ENCODE results near the gene BTBD10. TPM values are rescaled to one million over a fixed set of nuclear protein-coding genes. Genes with fewer than 3 reads are reported as not detected.

BTBD10 gene
- total RNA-seq, 1 donor from 2014 or later = 26.4 TPM

DNA sequence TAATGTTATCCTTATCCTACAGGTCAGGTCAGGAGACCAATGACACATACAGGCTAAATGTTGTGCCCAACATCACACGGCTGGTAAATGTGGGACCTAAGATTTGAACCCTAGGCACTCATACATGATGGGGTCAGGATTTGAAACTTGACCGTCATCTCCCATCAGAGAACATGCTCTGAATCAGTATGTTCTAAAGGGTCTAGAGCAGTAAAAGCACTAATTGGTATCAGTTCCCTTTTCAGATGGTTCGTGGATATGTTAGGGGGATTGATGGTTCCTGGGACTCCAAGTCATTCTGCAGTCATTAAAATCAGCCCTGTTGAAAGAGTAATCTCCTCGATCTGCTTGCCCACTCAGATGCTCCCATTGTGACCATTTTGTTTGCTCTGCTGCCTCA, 120.0 kb downstream of the BTBD10 start:
- peaks cover 41% of the 10 kb centered on the region for H3K4me1 ChIP-seq
- no peaks in the 10 kb centered on the region for H3K36me3 ChIP-seq
- H3K4me3 ChIP-seq = no peak overlapping the region
- DNase-seq = no peak
- TF ChIP-seq, protein P1, sequence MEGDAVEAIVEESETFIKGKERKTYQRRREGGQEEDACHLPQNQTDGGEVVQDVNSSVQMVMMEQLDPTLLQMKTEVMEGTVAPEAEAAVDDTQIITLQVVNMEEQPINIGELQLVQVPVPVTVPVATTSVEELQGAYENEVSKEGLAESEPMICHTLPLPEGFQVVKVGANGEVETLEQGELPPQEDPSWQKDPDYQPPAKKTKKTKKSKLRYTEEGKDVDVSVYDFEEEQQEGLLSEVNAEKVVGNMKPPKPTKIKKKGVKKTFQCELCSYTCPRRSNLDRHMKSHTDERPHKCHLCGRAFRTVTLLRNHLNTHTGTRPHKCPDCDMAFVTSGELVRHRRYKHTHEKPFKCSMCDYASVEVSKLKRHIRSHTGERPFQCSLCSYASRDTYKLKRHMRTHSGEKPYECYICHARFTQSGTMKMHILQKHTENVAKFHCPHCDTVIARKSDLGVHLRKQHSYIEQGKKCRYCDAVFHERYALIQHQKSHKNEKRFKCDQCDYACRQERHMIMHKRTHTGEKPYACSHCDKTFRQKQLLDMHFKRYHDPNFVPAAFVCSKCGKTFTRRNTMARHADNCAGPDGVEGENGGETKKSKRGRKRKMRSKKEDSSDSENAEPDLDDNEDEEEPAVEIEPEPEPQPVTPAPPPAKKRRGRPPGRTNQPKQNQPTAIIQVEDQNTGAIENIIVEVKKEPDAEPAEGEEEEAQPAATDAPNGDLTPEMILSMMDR (IDR thresholded peaks at IDR 0.05; ENCODE audit: borderline replicate concordance) = no peak
- no peaks in the 10 kb centered on the region for H3K27me3 ChIP-seq (ENCODE audit: low read depth)
- intact Hi-C loops (cut with micrococcal nuclease) = no loop called here
- no peak overlapping the region for H3K27ac ChIP-seq (replicated peaks)
- no peaks in the 10 kb centered on the region for H3K9me3 ChIP-seq (replicated peaks)

DNA sequence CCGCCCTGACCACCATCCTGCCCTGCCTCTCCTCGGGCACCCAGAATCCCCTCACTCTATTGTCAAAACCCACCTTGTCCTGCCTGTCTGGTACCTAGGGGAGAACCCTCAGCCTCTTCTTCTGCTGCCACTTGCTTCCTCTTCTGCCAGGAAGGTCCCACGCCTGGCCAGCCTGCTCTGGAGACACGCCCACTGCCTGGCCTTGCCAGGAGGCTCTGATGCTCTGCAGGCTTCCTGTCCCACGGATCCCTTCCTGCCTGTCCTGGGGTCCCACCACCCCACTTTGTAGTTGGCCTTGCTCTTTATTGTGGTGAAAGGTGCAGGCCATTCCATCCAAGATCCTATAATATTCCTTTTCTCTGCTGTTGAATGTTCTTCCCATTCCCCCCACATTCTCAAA, 122.0 kb downstream of the BTBD10 start:
- TF ChIP-seq, protein P1 (IDR thresholded peaks at IDR 0.05; ENCODE audit: borderline replicate concordance) = no peak
- DNase-seq = no peak

GRCh38 chr11:13339195-13340153, 123.5 kb downstream of the BTBD10 start:
- no peak for DNase-seq
- Histone ChIP-seq H3K9me3 (replicated peaks) (no peaks in the 10 kb centered on the region), H3K36me3 (no peaks in the 10 kb centered on the region), H3K27ac (replicated peaks) (peak overlapping the region; percentile 38), H3K4me3 (no peak overlapping the region), H3K4me1 (peaks cover 64% of the 10 kb centered on the region), H3K27me3 (ENCODE audit: low read depth) (no peaks in the 10 kb centered on the region)
- intact Hi-C loops (cut with micrococcal nuclease) = no loop called here
- TF ChIP-seq, protein P1 (IDR thresholded peaks at IDR 0.05; ENCODE audit: borderline replicate concordance) = no peak

More for the DNA sequence above, 122.0 kb downstream of the BTBD10 start:
- Histone ChIP-seq H3K27ac (replicated peaks) (no peak overlapping the region), H3K36me3 (no peaks in the 10 kb centered on the region), H3K9me3 (replicated peaks) (no peaks in the 10 kb centered on the region), H3K4me3 (no peak overlapping the region), H3K27me3 (ENCODE audit: low read depth) (no peaks in the 10 kb centered on the region), H3K4me1 (peaks cover 52% of the 10 kb centered on the region)
- intact Hi-C loops (cut with micrococcal nuclease) = no loop called here

DNA sequence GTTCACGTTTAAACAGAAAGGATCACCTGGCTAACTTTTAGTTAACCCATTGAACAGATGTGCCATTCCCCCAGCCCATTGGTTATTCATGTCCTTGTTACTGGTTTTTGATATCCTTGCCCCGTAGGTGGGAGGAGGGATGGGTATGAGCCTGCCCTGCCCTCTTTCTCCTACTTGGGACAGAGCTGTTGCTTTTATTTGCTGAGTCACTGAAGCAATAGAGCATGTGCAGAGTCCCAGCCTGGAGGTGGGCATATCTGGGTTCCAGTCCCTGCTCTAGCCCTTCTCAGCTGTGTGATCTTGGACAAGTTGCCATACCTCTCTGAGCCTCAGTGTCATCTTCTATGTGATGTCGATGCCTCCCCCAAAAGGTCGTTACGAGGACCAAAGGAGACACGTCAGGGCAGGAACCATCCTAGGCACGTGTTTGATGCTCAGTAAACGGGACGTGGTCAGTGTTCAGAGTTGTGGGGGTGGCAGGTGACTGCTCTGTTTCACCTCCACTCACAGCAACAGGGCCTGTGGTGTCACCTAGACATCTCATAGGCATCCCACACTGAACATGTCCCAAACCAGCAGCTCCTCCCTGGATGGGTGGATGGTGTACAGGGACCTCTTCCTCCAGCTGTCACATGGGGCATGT, 124.5 kb downstream of the BTBD10 start:
- TF ChIP-seq, protein P1 (IDR thresholded peaks at IDR 0.05; ENCODE audit: borderline replicate concordance) = no peak
- Histone ChIP-seq H3K4me1 (peaks cover 71% of the 10 kb centered on the region), H3K9me3 (replicated peaks) (no peaks in the 10 kb centered on the region), H3K27me3 (ENCODE audit: low read depth) (no peaks in the 10 kb centered on the region), H3K36me3 (no peaks in the 10 kb centered on the region), H3K27ac (replicated peaks) (peak overlapping the region; percentile 64), H3K4me3 (peak overlapping the region; percentile 47)
- DNase-seq = no peak
- intact Hi-C loops (cut with micrococcal nuclease) = no loop called here

DNA sequence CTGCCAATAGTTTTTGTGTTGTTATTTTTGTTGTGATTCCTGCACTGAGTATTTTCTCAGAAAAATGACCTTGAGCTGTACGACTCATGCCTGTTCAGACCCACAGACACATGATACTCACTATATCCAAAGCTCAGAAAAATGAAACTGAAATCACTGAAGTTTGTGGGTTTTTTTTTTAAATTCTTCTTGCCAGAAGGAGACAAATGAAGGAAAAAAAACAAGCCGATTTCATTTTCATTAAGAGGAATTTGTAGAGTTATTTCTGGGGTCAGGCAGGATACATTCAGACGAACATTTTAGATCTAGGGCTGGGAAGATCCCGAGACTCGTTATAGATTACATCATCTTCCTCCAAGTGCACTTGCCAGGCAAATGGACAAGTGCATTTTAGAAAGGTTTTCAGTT, 125.0 kb downstream of the BTBD10 start:
- Histone ChIP-seq H3K27ac (replicated peaks) (peak overlapping the region; percentile 64), H3K4me1 (peaks cover 77% of the 10 kb centered on the region), H3K27me3 (ENCODE audit: low read depth) (no peaks in the 10 kb centered on the region), H3K9me3 (replicated peaks) (no peaks in the 10 kb centered on the region), H3K4me3 (peak overlapping the region; percentile 47), H3K36me3 (no peaks in the 10 kb centered on the region)
- DNase-seq = no peak
- TF ChIP-seq, protein P1 (IDR thresholded peaks at IDR 0.05; ENCODE audit: borderline replicate concordance) = no peak
- intact Hi-C loops (cut with micrococcal nuclease) = no loop called here

Other genes starting within 250 kb of the BTBD10 start
- gene BMAL1, start 185.4 kb downstream of the BTBD10 start, total RNA-seq = 7.1 TPM
- not detected for gene PTH, start 32.8 kb upstream of the BTBD10 start, total RNA-seq
- 35.1 TPM for gene FAR1, start 205.4 kb upstream of the BTBD10 start, total RNA-seq